Neuronal stem cell (in vitro differentiated cells): ENCODE results near the gene TNFSF12.

Experiments
- DNase-seq: peaks from one replicate; pipeline ENCODE4 v3.0.0-alpha.2; 2013; ENCODE audit warnings: low spot score
- H2AFZ ChIP-seq: one replicate; pipeline ENCODE4 v1.6.1; 2013; ENCODE audit warnings: mild to moderate bottlenecking, low read length, inconsistent platforms
- H2AK5ac ChIP-seq: 2 replicates; pipeline ENCODE4 v1.6.1; 2013; ENCODE audit warnings: low read depth, mild to moderate bottlenecking, inconsistent platforms, low read length, moderate library complexity, mixed read lengths
- H2BK120ac ChIP-seq: 2 replicates; pipeline ENCODE4 v1.6.1; 2013; ENCODE audit warnings: low read depth, mild to moderate bottlenecking, inconsistent platforms, low read length, moderate library complexity, mixed read lengths
- H2BK12ac ChIP-seq: one replicate; pipeline ENCODE4 v1.6.1; 2013; ENCODE audit warnings: low read length, inconsistent platforms
- H2BK15ac ChIP-seq: 2 replicates; pipeline ENCODE4 v1.6.1; 2013; ENCODE audit warnings: mild to moderate bottlenecking, low read length, inconsistent platforms, mixed read lengths
- H2BK5ac ChIP-seq: one replicate; pipeline ENCODE4 v1.6.1; 2013; ENCODE audit warnings: inconsistent platforms, mild to moderate bottlenecking, low read length, moderate library complexity
- H3K14ac ChIP-seq: one replicate; pipeline ENCODE4 v1.6.1; 2013; ENCODE audit warnings: low read length, inconsistent platforms
- H3K18ac ChIP-seq: 2 replicates; pipeline ENCODE4 v1.6.1; 2013; ENCODE audit warnings: low read length, inconsistent platforms
- H3K23ac ChIP-seq: 2 replicates; pipeline ENCODE4 v1.6.1; 2013; ENCODE audit warnings: low read depth, mild to moderate bottlenecking, mixed read lengths, low read length, inconsistent platforms; ENCODE audit not compliant: poor library complexity
- H3K27ac ChIP-seq: replicated peaks from 3 replicates; pipeline ENCODE4 v1.5.1; 2013; ENCODE audit warnings: low read length, inconsistent platforms
- H3K27me3 ChIP-seq, 3 experiments: 2 replicates each; pipeline ENCODE4 v1.6.1; 2013; ENCODE audit warnings: low read length in 3 of 3, mild to moderate bottlenecking in 2 of 3, inconsistent platforms in 1 of 3, low read depth in 1 of 3, mixed read lengths in 1 of 3, moderate library complexity in 1 of 3; ENCODE audit not compliant: control insufficient read depth in 3 of 3, insufficient read depth in 3 of 3
- H3K36me3 ChIP-seq, 2 donors: replicated peaks in 1 of 2; 2 replicates each; pipeline ENCODE4 v1.6.1; 2013; ENCODE audit warnings: low read length in 2 of 2; ENCODE audit not compliant: control insufficient read depth in 2 of 2, insufficient read depth in 2 of 2
- H3K4ac ChIP-seq: 2 replicates; pipeline ENCODE4 v1.6.1; 2013; ENCODE audit warnings: inconsistent platforms, mild to moderate bottlenecking, low read length, moderate library complexity
- H3K4me1 ChIP-seq, 2 donors: 1 replicate in 1 of 2; 2 replicates in 1 of 2; pipeline ENCODE4 v1.6.1; 2013; ENCODE audit warnings: low read length in 2 of 2, low read depth in 1 of 2; ENCODE audit not compliant: control insufficient read depth in 2 of 2, insufficient read depth in 1 of 2
- H3K4me2 ChIP-seq: one replicate; pipeline ENCODE4 v1.6.1; 2013; ENCODE audit warnings: mild to moderate bottlenecking, low read length, inconsistent platforms; ENCODE audit not compliant: insufficient read depth, poor library complexity, severe bottlenecking
- H3K4me3 ChIP-seq, 2 donors: 2 replicates each; pipeline ENCODE4 v1.5.1; 2013; ENCODE audit warnings: low read length in 2 of 2, mild to moderate bottlenecking in 2 of 2, inconsistent platforms in 1 of 2, moderate library complexity in 1 of 2
- H3K79me1 ChIP-seq: one replicate; pipeline ENCODE4 v1.6.1; 2013; ENCODE audit warnings: low read depth, mild to moderate bottlenecking, inconsistent platforms, low read length, moderate library complexity
- H3K9ac ChIP-seq: one replicate; pipeline ENCODE4 v1.6.1; 2013; ENCODE audit warnings: mild to moderate bottlenecking, low read depth, low read length, inconsistent platforms; ENCODE audit not compliant: poor library complexity
- H3K9me3 ChIP-seq, 2 donors: replicated peaks in 1 of 2; 2 replicates each; pipeline versions ENCODE3 to v1.6.1; 2013; ENCODE audit warnings: low read length in 2 of 2, mild to moderate bottlenecking in 2 of 2, inconsistent platforms in 1 of 2, low read depth in 1 of 2, mixed read lengths in 1 of 2, moderate library complexity in 1 of 2; ENCODE audit not compliant: control insufficient read depth in 2 of 2, insufficient read depth in 1 of 2
- H4K8ac ChIP-seq: one replicate; pipeline ENCODE4 v1.6.1; 2013; ENCODE audit warnings: low read depth, mild to moderate bottlenecking, inconsistent platforms, low read length, moderate library complexity
- H4K91ac ChIP-seq: one replicate; pipeline ENCODE4 v1.6.1; 2013; ENCODE audit warnings: low read length, low read depth, mild to moderate bottlenecking, inconsistent platforms; ENCODE audit not compliant: poor library complexity
- WGBS, 2 donors: extraction: QIAGEN DNeasy Blood & Tissue Kit; methylation state at CpG; one replicate each; pipeline ENCODE4 v1.1.7; 2013; ENCODE audit warnings: missing lambda C conversion rate in 2 of 2, mixed read lengths in 1 of 2; ENCODE audit not compliant: insufficient read length in 2 of 2, insufficient replicate concordance in 1 of 2; ENCODE audit errors: extremely low coverage in 2 of 2; 5-methylcytosine and 5-hydroxymethylcytosine counted together

Gene TNFSF12

DNA sequence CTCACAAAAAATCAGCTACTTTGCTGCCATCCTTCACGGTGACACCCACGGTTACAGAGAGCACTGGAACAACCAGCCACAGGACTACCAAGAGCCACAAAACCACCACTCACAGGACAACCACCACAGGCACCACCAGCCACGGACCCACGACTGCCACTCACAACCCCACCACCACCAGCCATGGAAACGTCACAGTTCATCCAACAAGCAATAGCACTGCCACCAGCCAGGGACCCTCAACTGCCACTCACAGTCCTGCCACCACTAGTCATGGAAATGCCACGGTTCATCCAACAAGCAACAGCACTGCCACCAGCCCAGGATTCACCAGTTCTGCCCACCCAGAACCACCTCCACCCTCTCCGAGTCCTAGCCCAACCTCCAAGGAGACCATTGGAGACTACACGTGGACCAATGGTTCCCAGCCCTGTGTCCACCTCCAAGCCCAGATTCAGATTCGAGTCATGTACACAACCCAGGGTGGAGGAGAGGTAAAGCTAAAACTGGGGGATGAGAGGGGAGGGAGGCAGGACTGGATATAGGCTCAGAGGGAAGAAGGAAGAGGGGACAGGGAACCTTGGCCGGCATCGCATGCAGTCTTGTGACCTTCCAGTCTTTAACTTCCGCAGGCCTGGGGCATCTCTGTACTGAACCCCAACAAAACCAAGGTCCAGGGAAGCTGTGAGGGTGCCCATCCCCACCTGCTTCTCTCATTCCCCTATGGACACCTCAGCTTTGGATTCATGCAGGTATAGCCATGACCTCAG is 31.2 kb downstream of the TNFSF12 start:
- no CpG with 5 or more reads among the region's 12 CpGs for WGBS, 2 donors
- DNase-seq, result no peak

DNA sequence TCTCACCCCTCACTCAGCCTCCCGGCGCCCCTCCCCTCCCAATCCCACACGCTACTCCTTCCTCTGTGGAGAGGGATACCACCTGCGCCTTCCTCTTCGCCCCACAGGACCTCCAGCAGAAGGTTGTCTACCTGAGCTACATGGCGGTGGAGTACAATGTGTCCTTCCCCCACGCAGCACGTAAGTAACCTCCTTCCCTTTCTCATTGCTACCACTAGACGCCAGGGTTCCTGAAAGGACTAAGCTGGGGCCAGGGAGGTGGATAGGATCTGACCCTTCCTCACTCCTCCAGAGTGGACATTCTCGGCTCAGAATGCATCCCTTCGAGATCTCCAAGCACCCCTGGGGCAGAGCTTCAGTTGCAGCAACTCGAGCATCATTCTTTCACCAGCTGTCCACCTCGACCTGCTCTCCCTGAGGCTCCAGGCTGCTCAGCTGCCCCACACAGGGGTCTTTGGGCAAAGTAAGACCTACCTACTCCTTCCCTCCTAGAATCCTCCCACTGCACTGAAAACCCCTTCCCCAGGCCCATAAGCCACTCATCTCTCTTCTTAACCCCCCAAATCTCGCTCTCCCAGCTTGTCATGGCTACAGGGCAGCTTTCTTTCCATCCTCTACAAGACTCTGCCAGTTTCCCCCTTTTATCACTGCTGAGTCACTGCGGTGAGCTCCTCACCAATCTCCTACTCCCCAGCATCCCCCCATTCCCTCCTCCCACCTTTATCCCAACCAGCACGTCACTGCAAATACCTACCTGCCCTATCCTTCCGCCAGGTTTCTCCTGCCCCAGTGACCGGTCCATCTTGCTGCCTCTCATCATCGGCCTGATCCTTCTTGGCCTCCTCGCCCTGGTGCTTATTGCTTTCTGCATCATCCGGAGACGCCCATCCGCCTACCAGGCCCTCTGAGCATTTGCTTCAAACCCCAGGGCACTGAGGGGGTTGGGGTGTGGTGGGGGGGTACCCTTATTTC is 32.0 kb downstream of the TNFSF12 start:
- Histone ChIP-seq H2BK5ac (no peak overlapping the region), H3K36me3 (peaks cover 41 to 73% of the 10 kb centered on the region in 2 donors), H2BK12ac (no peak overlapping the region), H3K4me2 (no peak overlapping the region), H3K4me1 (peaks cover 13 to 15% of the 10 kb centered on the region in 2 donors), H3K23ac (no peak overlapping the region), H3K79me1 (peaks cover 12% of the 10 kb centered on the region), H4K91ac (no peak overlapping the region), H3K27me3 (no peaks in the 10 kb centered on the region), H2AFZ (no peak overlapping the region), H2BK15ac (no peak overlapping the region), H3K9me3 (no peaks in the 10 kb centered on the region), H4K8ac (no peak overlapping the region), H3K18ac (no peak overlapping the region), H2BK120ac (no peak overlapping the region), H3K27ac (no peak overlapping the region), H3K4me3 (no peak overlapping the region), H3K14ac (peak overlapping the region; percentile 31), H2AK5ac (no peak overlapping the region), H3K9ac (no peak overlapping the region), H3K4ac (no peak overlapping the region)
- WGBS, 2 donors, result no CpG with 5 or more reads among the region's 23 CpGs
- no peak for DNase-seq

More for the DNA sequence above, 31.2 kb downstream of the TNFSF12 start:
- Histone ChIP-seq H2BK15ac (no peak overlapping the region), H2BK12ac (no peak overlapping the region), H3K9me3 (no peaks in the 10 kb centered on the region), H3K23ac (peak overlapping the region; percentile 92), H2AFZ (no peak overlapping the region), H3K14ac (no peak overlapping the region), H2AK5ac (no peak overlapping the region), H3K9ac (no peak overlapping the region), H3K79me1 (peaks cover 18% of the 10 kb centered on the region), H3K4me1 (peaks cover 15 to 17% of the 10 kb centered on the region in 2 donors), H3K18ac (no peak overlapping the region), H2BK120ac (no peak overlapping the region), H3K4ac (no peak overlapping the region), H4K91ac (no peak overlapping the region), H3K4me3 (no peak overlapping the region), H3K27ac (peak overlapping the region; percentile 52), H4K8ac (no peak overlapping the region), H2BK5ac (no peak overlapping the region), H3K4me2 (no peak overlapping the region), H3K36me3 (peaks cover 47 to 76% of the 10 kb centered on the region in 2 donors), H3K27me3 (no peaks in the 10 kb centered on the region)

DNA sequence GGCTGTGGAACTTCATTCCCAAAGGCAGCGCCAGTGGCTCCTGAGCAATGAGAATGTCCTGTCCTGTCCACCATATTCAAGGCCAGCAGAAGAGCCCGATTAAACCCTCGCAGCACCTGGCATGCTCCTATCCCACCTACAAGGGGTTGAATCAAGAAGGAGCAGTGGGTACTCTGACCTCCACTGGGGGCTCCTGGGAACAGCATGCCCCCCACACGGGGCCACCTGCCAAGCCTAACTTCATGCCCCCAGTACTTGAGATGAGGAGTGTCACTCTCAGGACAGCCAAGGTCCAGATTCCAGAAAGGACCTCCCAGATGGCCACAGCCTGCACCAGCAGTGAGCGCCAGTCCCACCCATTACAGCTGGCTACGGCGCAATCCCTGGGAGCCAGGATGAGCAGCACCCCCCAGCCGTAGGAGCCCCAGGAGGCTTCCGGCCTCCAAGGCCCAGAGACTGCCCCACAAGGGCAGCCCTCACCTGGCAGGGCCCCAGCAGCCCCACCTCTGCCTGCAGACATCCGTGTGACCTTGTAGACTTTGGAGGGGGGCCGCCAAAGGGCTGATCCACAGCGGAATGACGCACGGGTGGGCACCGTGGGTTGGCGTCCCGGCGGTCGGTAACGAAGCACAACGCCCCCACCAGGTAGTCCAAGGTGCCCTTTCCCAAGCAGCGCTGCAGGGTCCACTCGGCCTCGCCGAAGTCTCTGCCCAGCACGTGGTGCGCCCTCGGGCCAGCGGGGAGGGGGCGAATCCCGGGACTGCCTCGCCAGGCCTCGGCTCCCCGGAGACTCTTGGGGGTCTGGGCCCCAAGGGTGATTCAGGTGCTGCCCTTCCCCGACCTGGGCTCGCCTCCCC is 33.8 kb downstream of the TNFSF12 start:
- Histone ChIP-seq H3K27me3 (no peaks in the 10 kb centered on the region), H3K9ac (peak overlapping the region; percentile 64), H3K9me3 (no peaks in the 10 kb centered on the region), H3K4me2 (peak overlapping the region; percentile 43), H2BK12ac (peak overlapping the region; percentile 98), H3K4me1 (peaks cover 13 to 15% of the 10 kb centered on the region in 2 donors), H3K36me3 (peaks cover 37 to 70% of the 10 kb centered on the region in 2 donors), H2BK120ac (peak overlapping the region; percentile 99), H4K91ac (peak overlapping the region; percentile 100), H3K14ac (peak overlapping the region; percentile 59), H3K23ac (peak overlapping the region; percentile 83), H2AK5ac (peak overlapping the region; percentile 100), H4K8ac (peak overlapping the region; percentile 99), H2AFZ (peak overlapping the region; percentile 86), H3K4me3 (peak overlapping the region in 1 of 2 donors; percentile 58), H3K18ac (peak overlapping the region; percentile 100), H2BK15ac (peak overlapping the region; percentile 100), H3K79me1 (peaks cover 13% of the 10 kb centered on the region), H3K27ac (peak overlapping the region; percentile 98), H3K4ac (peak overlapping the region; percentile 94), H2BK5ac (peak overlapping the region; percentile 100)
- DNase-seq, result no peak
- no CpG with 5 or more reads among the region's 36 CpGs for WGBS, 2 donors
